ENCODE measurements around the gene AVP. TPM values are rescaled to one million over a fixed set of nuclear protein-coding genes. Genes with fewer than 3 reads are reported as not detected.
A peak's percentile ranks its signal among the peaks of the same experiment; 100 is the strongest.
"Not testable (repeated sequence)": the region's sequence is repeated elsewhere in the genome, so short reads cannot be mapped to it uniquely, and the experiment has no call there.

The AVP gene
- total and polyA plus RNA-seq, 9 of the 15 experiments (the other 6 are each of a cell fraction or from before 2014, with no cell fraction given): not detected

DNA sequence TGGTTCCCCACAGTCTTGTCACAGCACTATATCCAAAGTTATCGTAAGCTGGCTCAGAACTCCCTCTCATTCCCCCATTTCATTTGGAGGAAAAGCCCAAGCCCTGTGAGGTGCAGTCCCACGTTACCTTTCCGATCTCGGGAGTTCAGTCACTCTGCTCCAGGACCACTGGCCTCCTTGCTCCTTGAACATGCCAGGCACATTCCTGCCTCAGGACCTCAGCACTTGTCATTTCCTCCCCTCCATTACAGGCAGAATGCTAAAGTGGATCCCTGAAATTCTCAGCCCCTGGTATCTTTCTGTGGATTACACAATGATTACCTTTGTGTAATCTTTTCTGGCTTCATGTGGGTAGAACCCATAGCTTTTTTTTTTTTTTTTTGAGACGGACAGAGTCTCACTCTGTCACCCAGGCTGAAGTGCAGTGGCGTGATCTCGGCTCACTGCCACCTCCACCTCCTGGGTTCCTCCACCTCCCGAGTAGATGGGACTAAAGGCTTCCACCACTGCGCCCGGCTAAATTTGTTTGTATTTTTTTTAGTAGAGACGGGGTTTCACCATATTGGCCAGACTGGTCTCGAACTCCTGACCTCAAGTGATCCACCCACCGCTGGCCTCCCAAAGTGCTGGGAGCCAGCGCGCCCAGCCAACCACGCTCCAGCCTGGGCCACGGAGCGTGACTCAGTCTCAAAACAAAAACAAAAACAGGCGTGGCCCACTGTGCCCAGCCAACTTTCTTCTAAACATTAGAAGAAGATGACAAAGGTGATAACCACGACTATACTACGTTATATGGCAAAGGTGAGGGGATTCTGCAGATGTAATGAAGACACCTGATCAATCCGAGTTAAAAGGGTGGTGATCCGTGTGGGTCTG lies 17.1 kb downstream of the AVP start:
- BruUV-seq (replicated peaks): no TSS peak

DNA sequence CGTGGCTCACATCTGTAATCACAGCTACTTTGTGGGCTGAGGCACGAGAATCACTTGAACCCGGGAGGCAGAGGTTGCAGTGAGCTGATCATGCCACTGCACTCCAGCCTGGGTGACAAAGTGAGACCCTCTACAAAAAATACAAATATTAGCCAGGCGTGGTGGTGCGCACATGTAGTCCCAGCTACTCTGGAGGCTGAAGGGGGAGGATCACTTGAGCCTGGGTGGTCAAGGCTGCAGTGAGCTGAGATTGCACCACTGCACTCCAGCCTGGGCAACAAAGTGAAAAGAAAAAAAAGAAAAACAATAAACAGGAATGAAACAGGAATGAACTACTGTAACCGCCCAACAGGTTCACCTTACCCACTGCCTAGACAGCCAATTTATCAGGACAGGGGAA lies 20.4 kb downstream of the AVP start:
- H3K27ac ChIP-seq (ENCODE audit: extremely low read depth, low read depth, low read length); H4K20me1 ChIP-seq (replicated peaks; ENCODE audit: control insufficient read depth, insufficient read depth, low read length); H3K9me3 ChIP-seq (replicated peaks; ENCODE audit: control insufficient read depth, insufficient read depth, low read depth, low read length); H2AFZ ChIP-seq (ENCODE audit: low read depth, low read length); H3K4me1 ChIP-seq (replicated peaks in 1 of 2; ENCODE audit: control insufficient read depth in 2 of 2, insufficient read depth in 2 of 2, low read length in 2 of 2); H3K9me1 ChIP-seq (ENCODE audit: control insufficient read depth, insufficient read depth, low read length); ATAC-seq; H3K36me3 ChIP-seq (ENCODE audit: control insufficient read depth, insufficient read depth, low read length); DNase-seq (ENCODE audit: extremely low read depth in 1 of 4, low spot score in 3 of 4); H3K27me3 ChIP-seq (ENCODE audit: control insufficient read depth in 2 of 2, insufficient read depth in 2 of 2, low read length in 2 of 2); intact Hi-C loops (cut with micrococcal nuclease); in situ Hi-C loops (cut with MboI); H3K4me2 ChIP-seq (ENCODE audit: insufficient read depth, low read length); H3K4me3 ChIP-seq; FAIRE-seq; H3K9ac ChIP-seq (ENCODE audit: insufficient read depth in 1 of 2, low read depth in 2 of 2, low read length in 2 of 2); H3K79me2 ChIP-seq (ENCODE audit: control insufficient read depth, insufficient read depth, low read length); CTCF ChIA-PET (ENCODE audit: low intra/inter-chr PET ratio); BruUV-seq (replicated peaks): not testable (repeated sequence)
- WGBS (ENCODE audit: insufficient coverage, low coverage, missing lambda C conversion rate): 43% methylated on average over 6 of the region's 6 CpGs
- POLR2A ChIA-PET: interaction anchor here (0.6 kb wide), 1 partner anchor 1498 kb away, joined by 3 read pairs; no protein-coding TSS in a partner anchor

More for the DNA sequence above, 17.1 kb downstream of the AVP start:
- ATAC-seq (no peak), DNase-seq (ENCODE audit: extremely low read depth in 1 of 4, low spot score in 3 of 4) (peak in 1 of 4 experiments; percentile 2), FAIRE-seq (no peak)
- CTCF ChIA-PET (ENCODE audit: low intra/inter-chr PET ratio): no interaction called here
- Histone ChIP-seq H3K4me2 (ENCODE audit: insufficient read depth, low read length) (no peak overlapping the region), H3K9me1 (ENCODE audit: control insufficient read depth, insufficient read depth, low read length) (no peaks in the 10 kb centered on the region), H4K20me1 (replicated peaks; ENCODE audit: control insufficient read depth, insufficient read depth, low read length) (no peaks in the 10 kb centered on the region), H3K4me1 (replicated peaks in 1 of 2; ENCODE audit: control insufficient read depth in 2 of 2, insufficient read depth in 2 of 2, low read length in 2 of 2) (peaks cover 0 to 12% of the 10 kb centered on the region in 2 experiments; a peak in 2 of 5 replicates), H3K27me3 (ENCODE audit: control insufficient read depth in 2 of 2, insufficient read depth in 2 of 2, low read length in 2 of 2) (no peaks in the 10 kb centered on the region), H3K9ac (ENCODE audit: insufficient read depth in 1 of 2, low read depth in 2 of 2, low read length in 2 of 2) (no peak overlapping the region; a peak in 1 of 4 replicates), H2AFZ (ENCODE audit: low read depth, low read length) (no peak overlapping the region), H3K27ac (ENCODE audit: extremely low read depth, low read depth, low read length) (no peak overlapping the region), H3K79me2 (ENCODE audit: control insufficient read depth, insufficient read depth, low read length) (no peaks in the 10 kb centered on the region), H3K36me3 (ENCODE audit: control insufficient read depth, insufficient read depth, low read length) (no peaks in the 10 kb centered on the region), H3K9me3 (replicated peaks; ENCODE audit: control insufficient read depth, insufficient read depth, low read depth, low read length) (no peaks in the 10 kb centered on the region), H3K4me3 (no peak overlapping the region)
- in situ Hi-C loops (cut with MboI) (no loop called here), intact Hi-C loops (cut with micrococcal nuclease) (loop anchor here (5.0 kb wide), 1 partner anchor 40 kb away; no protein-coding TSS in a partner anchor)
- POLR2A ChIA-PET: interaction anchor here (1.5 kb wide), 1 partner anchor 10 kb away, joined by 3 read pairs; no protein-coding TSS in a partner anchor
- 0 out of 2 replicates have a peak, but pooled peaks have one; percentile 22 for TF ChIP-seq FOSL1 (tag; conservative IDR thresholded peaks at IDR 0.05)
- no peak for TF ChIP-seq EP400 (IDR thresholded peaks at IDR 0.05)
- TF ChIP-seq ELK3 (CRISPR knock-in tag; IDR thresholded peaks at IDR 0.05): no peak
- 33% methylated on average over 18 of the region's 23 CpGs for WGBS (ENCODE audit: insufficient coverage, low coverage, missing lambda C conversion rate)

Data from K562 (cell line).